HepG2 (cell line): ENCODE data around the gene TBC1D24.

Source experiments
- BRD4 ChIP-seq: sonication (generic); formaldehyde crosslinking; IDR thresholded peaks from 2 replicates; pipeline ENCODE4 v1.4.0; 2020; ENCODE audit warnings: missing genetic modification reagents
- PBX3 ChIP-seq: sonication (generic); formaldehyde crosslinking; IDR thresholded peaks from 2 replicates; pipeline ENCODE4 v1.8.1; 2023; ENCODE audit warnings: missing genetic modification reagents, inconsistent platforms, borderline replicate concordance
- ZNF281 ChIP-seq: sonication (generic); formaldehyde crosslinking; IDR thresholded peaks from 2 replicates; pipeline ENCODE4 v1.4.0; 2020; ENCODE audit warnings: missing genetic modification reagents, borderline replicate concordance

- TF ChIP-seq PBX3 (CRISPR knock-in tag) (no peak), ZNF281 (CRISPR knock-in tag) (no peak), BRD4 (CRISPR knock-in tag) (no peak)
Measured at GRCh38 chr16:2508722-2509400, 33.9 kb downstream of the TBC1D24 start.
